Stimulated activated CD8-positive, alpha-beta memory T cell treated with anti-CD3 and anti-CD28 coated beads, Interleukin-15, amount 100 ng/mL, for 4 hours (primary cell): ENCODE data around the gene LIPF.
"Not testable (repeated sequence)": the region's sequence is repeated elsewhere in the genome, so short reads cannot be mapped to it uniquely, and the experiment has no call there.

Source experiments
- DNase-seq, 2 donors: peaks; one replicate each; pipeline ENCODE4 v3.0.0-alpha.2; 2020; ENCODE audit warnings: low read depth in 2 of 2

LIPF gene

GRCh38 chr10:88664142-88664541, at the start of gene LIPF:
TSS of gene LIPF (plus strand) at chr10:88664442. CDS start at chr10:88667298, 2,856 bp downstream.
- no peak for DNase-seq

GRCh38 chr10:88616250-88616977, 47.8 kb upstream of the LIPF start:
- DNase-seq, result no peak

- DNase-seq, result no peak
Measured at GRCh38 chr10:88617772-88618300, 46.4 kb upstream of the LIPF start.

GRCh38 chr10:88618496-88618895, 45.7 kb upstream of the LIPF start:
- no peak for DNase-seq

GRCh38 chr10:88620441-88620840, 43.8 kb upstream of the LIPF start:
- DNase-seq, result no peak

GRCh38 chr10:88623835-88624234, 40.4 kb upstream of the LIPF start:
- no peak for DNase-seq

GRCh38 chr10:88624840-88625239, 39.4 kb upstream of the LIPF start:
- DNase-seq, result no peak

- no peak for DNase-seq
Measured at GRCh38 chr10:88640186-88640585, 24.1 kb upstream of the LIPF start.

GRCh38 chr10:88642209-88642608, 22.0 kb upstream of the LIPF start:
- no peak for DNase-seq

- no peak for DNase-seq
Measured at GRCh38 chr10:88642963-88643362, 21.3 kb upstream of the LIPF start.

- DNase-seq, result no peak
Measured at GRCh38 chr10:88647061-88647615, 17.1 kb upstream of the LIPF start.

- DNase-seq, result no peak
Measured at GRCh38 chr10:88651101-88651551, 13.1 kb upstream of the LIPF start.

- no peak for DNase-seq
Measured at GRCh38 chr10:88652616-88653015, 11.6 kb upstream of the LIPF start.

- DNase-seq, result no peak
Measured at GRCh38 chr10:88657901-88658300, 6.3 kb upstream of the LIPF start.

- no peak for DNase-seq
Measured at GRCh38 chr10:88659725-88660597, 4.3 kb upstream of the LIPF start.

- no peak for DNase-seq
Measured at GRCh38 chr10:88660598-88660884, 3.7 kb upstream of the LIPF start.

- DNase-seq, result no peak
Measured at GRCh38 chr10:88661018-88661417, 3.2 kb upstream of the LIPF start.

GRCh38 chr10:88661577-88661976, 2.7 kb upstream of the LIPF start:
- no peak for DNase-seq

GRCh38 chr10:88663153-88663552, 1.1 kb upstream of the LIPF start:
- DNase-seq, result not testable (repeated sequence)

GRCh38 chr10:88668465-88668864, 4.2 kb downstream of the LIPF start:
- DNase-seq, result no peak

GRCh38 chr10:88670497-88670896, 6.3 kb downstream of the LIPF start:
- DNase-seq, result no peak

GRCh38 chr10:88672041-88672440, 7.8 kb downstream of the LIPF start:
- no peak for DNase-seq
